Activated CD8-positive, alpha-beta memory T cell treated with anti-CD3 and anti-CD28 coated beads, Interleukin-2, amount 50 U/mL, for 1 hour (primary cell): ENCODE measurements around the gene PIP5K1C.
"Not testable (repeated sequence)": the region's sequence is repeated elsewhere in the genome, so short reads cannot be mapped to it uniquely, and the experiment has no call there.

ENCODE experiments used
- DNase-seq: peaks from one replicate; pipeline ENCODE4 v3.0.0-alpha.2; 2020; ENCODE audit errors: extremely low read depth

The PIP5K1C gene

GRCh38 chr19:3590991-3591659 lies 109.1 kb downstream of the PIP5K1C start:
- DNase-seq = no peak

- DNase-seq = no peak
Measured at GRCh38 chr19:3589949-3590348, 110.3 kb downstream of the PIP5K1C start.

- DNase-seq = no peak
Measured at GRCh38 chr19:3589439-3589838, 110.8 kb downstream of the PIP5K1C start.

GRCh38 chr19:3586707-3587346 lies 113.4 kb downstream of the PIP5K1C start:
- DNase-seq = no peak

GRCh38 chr19:3586127-3586626 lies 114.1 kb downstream of the PIP5K1C start:
- no peak for DNase-seq

- DNase-seq = no peak
Measured at GRCh38 chr19:3585301-3586126, 114.8 kb downstream of the PIP5K1C start, which contains the start of gene GIPC3. Gene GIPC3, plus strand, starts transcription at chr19:3585478. Its CDS starts 120 bp downstream, at chr19:3585598.

GRCh38 chr19:3584036-3584802 lies 116.0 kb downstream of the PIP5K1C start:
- DNase-seq = not testable (repeated sequence)

GRCh38 chr19:3581792-3582191 lies 118.5 kb downstream of the PIP5K1C start:
- DNase-seq = not testable (repeated sequence)
